Measurements from ENCODE around the gene ALDH1B1. TPM values are rescaled to one million over a fixed set of nuclear protein-coding genes. Genes with fewer than 3 reads are reported as not detected.

Gene ALDH1B1
- total and polyA plus RNA-seq, 9 of the 15 experiments (the other 6 are each of a cell fraction or from before 2014, with no cell fraction given): 8.6 to 46.5 (median 30.8) TPM

DNA sequence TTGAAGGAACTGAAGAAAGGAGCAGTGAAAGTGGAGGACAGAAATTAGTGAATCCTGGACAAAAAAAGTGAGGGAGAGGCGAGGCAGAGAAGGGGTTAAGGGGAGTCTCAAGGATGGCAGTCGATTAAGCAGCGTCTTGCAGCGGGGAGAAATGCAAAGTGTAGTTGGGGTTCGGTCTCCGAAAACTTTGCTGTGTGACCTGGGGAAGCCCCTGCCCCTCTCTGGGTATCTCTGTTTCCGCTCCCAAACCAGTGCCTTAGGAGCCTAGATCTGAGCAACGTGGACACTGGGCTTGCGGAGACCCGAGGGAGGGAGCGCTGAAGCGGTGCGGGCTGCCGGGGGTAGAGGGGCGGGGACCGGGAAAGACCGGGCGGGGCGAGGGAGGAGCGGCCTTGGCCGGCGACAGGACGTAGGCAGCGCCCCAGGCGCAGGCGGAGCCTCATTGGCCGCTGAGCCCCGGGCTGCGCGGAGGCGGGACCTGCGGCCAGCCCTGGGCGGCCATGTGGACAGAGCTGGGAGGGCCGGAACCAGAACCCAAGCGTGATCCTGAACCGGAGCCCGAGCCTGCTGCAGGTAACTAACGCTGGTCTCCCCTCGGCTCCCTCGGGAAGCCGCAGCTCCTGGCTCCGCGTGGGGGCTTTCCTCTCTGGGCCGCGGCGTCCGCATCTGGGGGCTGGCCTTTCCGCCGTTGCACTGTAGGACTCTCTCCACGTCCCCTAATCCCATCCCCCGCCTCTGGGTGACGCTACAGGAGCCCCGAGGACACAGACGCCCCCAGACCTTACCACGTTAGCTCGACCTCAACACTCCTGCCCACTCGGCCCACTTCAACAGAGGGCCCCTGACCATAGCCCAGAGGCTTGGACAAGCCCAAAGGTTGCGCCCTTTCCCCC, at the start of gene ALDH1B1 (continued):
- TF ChIP-seq MYNN (IDR thresholded peaks at IDR 0.05) (no peak), MYNN (CRISPR knock-in tag; IDR thresholded peaks at IDR 0.05) (no peak), HNRNPH1 (optimal IDR thresholded peaks at IDR 0.05; ENCODE audit: low read depth, low read length) (no peak), RFX7 (CRISPR knock-in tag; IDR thresholded peaks at IDR 0.05) (no peak), PHF8 (IDR thresholded peaks at IDR 0.05; ENCODE audit: borderline replicate concordance, low read length) (peak; percentile 91; the same call in 1 of the 2 replicates), PKNOX1 (IDR thresholded peaks at IDR 0.05) (no peak), TFAM (CRISPR knock-in tag; conservative IDR thresholded peaks at IDR 0.05) (no peak), DPF2 (IDR thresholded peaks at IDR 0.05) (peak; percentile 46), ZBTB7A (IDR thresholded peaks at IDR 0.05; ENCODE audit: borderline replicate concordance, control insufficient read depth, low read depth, low read length) (peak; percentile 40; the same call in 1 of the 2 replicates), RHOXF2B (CRISPR knock-in tag; conservative IDR thresholded peaks at IDR 0.05) (no peak), FIP1L1 (IDR thresholded peaks at IDR 0.05; ENCODE audit: low read depth, low read length, poor library complexity, severe bottlenecking) (peak; percentile 76), ZFP1 (CRISPR knock-in tag; IDR thresholded peaks at IDR 0.05) (no peak)
- TF ChIP-seq, protein P1, sequence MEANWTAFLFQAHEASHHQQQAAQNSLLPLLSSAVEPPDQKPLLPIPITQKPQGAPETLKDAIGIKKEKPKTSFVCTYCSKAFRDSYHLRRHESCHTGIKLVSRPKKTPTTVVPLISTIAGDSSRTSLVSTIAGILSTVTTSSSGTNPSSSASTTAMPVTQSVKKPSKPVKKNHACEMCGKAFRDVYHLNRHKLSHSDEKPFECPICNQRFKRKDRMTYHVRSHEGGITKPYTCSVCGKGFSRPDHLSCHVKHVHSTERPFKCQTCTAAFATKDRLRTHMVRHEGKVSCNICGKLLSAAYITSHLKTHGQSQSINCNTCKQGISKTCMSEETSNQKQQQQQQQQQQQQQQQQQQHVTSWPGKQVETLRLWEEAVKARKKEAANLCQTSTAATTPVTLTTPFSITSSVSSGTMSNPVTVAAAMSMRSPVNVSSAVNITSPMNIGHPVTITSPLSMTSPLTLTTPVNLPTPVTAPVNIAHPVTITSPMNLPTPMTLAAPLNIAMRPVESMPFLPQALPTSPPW (CRISPR knock-in tag; IDR thresholded peaks at IDR 0.05): peak; percentile 72
- TF ChIP-seq, protein P2, sequence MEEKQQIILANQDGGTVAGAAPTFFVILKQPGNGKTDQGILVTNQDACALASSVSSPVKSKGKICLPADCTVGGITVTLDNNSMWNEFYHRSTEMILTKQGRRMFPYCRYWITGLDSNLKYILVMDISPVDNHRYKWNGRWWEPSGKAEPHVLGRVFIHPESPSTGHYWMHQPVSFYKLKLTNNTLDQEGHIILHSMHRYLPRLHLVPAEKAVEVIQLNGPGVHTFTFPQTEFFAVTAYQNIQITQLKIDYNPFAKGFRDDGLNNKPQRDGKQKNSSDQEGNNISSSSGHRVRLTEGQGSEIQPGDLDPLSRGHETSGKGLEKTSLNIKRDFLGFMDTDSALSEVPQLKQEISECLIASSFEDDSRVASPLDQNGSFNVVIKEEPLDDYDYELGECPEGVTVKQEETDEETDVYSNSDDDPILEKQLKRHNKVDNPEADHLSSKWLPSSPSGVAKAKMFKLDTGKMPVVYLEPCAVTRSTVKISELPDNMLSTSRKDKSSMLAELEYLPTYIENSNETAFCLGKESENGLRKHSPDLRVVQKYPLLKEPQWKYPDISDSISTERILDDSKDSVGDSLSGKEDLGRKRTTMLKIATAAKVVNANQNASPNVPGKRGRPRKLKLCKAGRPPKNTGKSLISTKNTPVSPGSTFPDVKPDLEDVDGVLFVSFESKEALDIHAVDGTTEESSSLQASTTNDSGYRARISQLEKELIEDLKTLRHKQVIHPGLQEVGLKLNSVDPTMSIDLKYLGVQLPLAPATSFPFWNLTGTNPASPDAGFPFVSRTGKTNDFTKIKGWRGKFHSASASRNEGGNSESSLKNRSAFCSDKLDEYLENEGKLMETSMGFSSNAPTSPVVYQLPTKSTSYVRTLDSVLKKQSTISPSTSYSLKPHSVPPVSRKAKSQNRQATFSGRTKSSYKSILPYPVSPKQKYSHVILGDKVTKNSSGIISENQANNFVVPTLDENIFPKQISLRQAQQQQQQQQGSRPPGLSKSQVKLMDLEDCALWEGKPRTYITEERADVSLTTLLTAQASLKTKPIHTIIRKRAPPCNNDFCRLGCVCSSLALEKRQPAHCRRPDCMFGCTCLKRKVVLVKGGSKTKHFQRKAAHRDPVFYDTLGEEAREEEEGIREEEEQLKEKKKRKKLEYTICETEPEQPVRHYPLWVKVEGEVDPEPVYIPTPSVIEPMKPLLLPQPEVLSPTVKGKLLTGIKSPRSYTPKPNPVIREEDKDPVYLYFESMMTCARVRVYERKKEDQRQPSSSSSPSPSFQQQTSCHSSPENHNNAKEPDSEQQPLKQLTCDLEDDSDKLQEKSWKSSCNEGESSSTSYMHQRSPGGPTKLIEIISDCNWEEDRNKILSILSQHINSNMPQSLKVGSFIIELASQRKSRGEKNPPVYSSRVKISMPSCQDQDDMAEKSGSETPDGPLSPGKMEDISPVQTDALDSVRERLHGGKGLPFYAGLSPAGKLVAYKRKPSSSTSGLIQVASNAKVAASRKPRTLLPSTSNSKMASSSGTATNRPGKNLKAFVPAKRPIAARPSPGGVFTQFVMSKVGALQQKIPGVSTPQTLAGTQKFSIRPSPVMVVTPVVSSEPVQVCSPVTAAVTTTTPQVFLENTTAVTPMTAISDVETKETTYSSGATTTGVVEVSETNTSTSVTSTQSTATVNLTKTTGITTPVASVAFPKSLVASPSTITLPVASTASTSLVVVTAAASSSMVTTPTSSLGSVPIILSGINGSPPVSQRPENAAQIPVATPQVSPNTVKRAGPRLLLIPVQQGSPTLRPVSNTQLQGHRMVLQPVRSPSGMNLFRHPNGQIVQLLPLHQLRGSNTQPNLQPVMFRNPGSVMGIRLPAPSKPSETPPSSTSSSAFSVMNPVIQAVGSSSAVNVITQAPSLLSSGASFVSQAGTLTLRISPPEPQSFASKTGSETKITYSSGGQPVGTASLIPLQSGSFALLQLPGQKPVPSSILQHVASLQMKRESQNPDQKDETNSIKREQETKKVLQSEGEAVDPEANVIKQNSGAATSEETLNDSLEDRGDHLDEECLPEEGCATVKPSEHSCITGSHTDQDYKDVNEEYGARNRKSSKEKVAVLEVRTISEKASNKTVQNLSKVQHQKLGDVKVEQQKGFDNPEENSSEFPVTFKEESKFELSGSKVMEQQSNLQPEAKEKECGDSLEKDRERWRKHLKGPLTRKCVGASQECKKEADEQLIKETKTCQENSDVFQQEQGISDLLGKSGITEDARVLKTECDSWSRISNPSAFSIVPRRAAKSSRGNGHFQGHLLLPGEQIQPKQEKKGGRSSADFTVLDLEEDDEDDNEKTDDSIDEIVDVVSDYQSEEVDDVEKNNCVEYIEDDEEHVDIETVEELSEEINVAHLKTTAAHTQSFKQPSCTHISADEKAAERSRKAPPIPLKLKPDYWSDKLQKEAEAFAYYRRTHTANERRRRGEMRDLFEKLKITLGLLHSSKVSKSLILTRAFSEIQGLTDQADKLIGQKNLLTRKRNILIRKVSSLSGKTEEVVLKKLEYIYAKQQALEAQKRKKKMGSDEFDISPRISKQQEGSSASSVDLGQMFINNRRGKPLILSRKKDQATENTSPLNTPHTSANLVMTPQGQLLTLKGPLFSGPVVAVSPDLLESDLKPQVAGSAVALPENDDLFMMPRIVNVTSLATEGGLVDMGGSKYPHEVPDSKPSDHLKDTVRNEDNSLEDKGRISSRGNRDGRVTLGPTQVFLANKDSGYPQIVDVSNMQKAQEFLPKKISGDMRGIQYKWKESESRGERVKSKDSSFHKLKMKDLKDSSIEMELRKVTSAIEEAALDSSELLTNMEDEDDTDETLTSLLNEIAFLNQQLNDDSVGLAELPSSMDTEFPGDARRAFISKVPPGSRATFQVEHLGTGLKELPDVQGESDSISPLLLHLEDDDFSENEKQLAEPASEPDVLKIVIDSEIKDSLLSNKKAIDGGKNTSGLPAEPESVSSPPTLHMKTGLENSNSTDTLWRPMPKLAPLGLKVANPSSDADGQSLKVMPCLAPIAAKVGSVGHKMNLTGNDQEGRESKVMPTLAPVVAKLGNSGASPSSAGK (IDR thresholded peaks at IDR 0.05): peak; percentile 75; the same call in 1 of the 2 replicates
